HEK293 (cell line): Measurements from ENCODE around the gene BEST2.
A peak's percentile ranks its signal among the peaks of the same experiment; 100 is the strongest.

Source experiments
- KLF7 ChIP-seq: fragments of 450-650 bp; formaldehyde crosslinking; IDR thresholded peaks from 2 replicates; pipeline ENCODE4 v1.5.1; 2016; ENCODE audit warnings: missing biosample characterization, missing genetic modification characterization, borderline replicate concordance
- ZNF174 ChIP-seq: fragments of 450-650 bp; formaldehyde crosslinking; IDR thresholded peaks from 2 replicates; pipeline ENCODE4 v1.5.0; 2017; ENCODE audit warnings: missing biosample characterization, mild to moderate bottlenecking, missing genetic modification characterization
- ZNF223 ChIP-seq: fragments of 450-650 bp; formaldehyde crosslinking; IDR thresholded peaks from 2 replicates; pipeline ENCODE4 v1.5.1; 2016; ENCODE audit warnings: missing biosample characterization, missing genetic modification characterization
- ZNF777 ChIP-seq: fragments of 450-650 bp; formaldehyde crosslinking; IDR thresholded peaks from 2 replicates; pipeline ENCODE4 v1.5.1; 2017; ENCODE audit warnings: missing biosample characterization, missing genetic modification characterization, borderline replicate concordance
- ZNF837 ChIP-seq: fragments of 450-650 bp; formaldehyde crosslinking; IDR thresholded peaks from 2 replicates; pipeline ENCODE4 v1.5.1; 2016; ENCODE audit warnings: missing biosample characterization, missing genetic modification characterization

Gene BEST2

DNA sequence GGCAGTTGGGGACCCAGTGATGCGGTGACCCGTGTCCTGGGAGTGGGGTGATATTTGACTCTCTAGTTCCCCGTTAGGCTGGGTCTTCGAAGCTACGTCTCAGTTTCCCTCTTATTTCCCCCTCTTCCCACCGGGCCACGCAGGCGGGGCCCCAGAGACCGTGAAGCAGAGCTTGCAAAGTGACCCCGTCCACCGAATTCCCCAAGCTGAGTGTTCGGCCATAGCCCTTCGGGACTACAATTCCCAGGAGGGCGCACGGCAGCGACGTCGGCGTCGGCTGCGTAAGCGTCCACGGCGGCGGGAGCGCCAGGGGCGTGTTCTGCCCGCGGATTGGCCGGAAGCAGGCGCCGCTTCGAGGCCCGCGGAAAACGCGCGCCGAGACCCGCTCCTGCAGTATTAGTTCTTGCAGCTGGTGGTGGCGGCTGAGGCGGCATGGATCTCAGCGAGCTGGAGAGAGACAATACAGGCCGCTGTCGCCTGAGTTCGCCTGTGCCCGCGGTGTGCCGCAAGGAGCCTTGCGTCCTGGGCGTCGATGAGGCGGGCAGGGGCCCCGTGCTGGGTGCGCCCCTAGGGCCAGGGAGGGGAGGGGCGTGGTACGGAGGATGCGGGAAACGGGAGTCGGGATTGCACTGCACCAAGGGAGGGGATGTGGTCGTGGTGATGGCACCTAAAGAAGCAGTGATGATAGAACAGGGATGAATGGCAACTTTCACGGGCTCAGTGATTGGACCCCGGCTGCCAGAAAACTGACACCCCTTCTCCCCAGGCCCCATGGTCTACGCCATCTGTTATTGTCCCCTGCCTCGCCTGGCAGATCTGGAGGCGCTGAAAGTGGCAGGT lies 54.9 kb downstream of the BEST2 start, which contains the start of gene RNASEH2A (continued):
- TF ChIP-seq ZNF174 (no peak), KLF7 (peak; percentile 74; the same call in 1 of the 2 replicates), ZNF837 (tag by site-specific recombination) (no peak), ZNF223 (tag by site-specific recombination) (no peak), ZNF777 (peak; percentile 90; the same call in 1 of the 2 replicates)
